HepG2 (cell line): Measurements from ENCODE around the gene NEK11. TPM values are rescaled to one million over a fixed set of nuclear protein-coding genes. Genes with fewer than 3 reads are reported as not detected.

Source experiments
- CEBPG ChIP-seq: IDR thresholded peaks from 2 replicates; pipeline ENCODE4 v1.6.1; 2016
- CREM ChIP-seq, 2 experiments: sonication (generic) in 1 of 2; formaldehyde crosslinking in 1 of 2; IDR thresholded peaks; 2 replicates each; pipeline versions ENCODE4 v1.4.0 to v1.6.1; 2016 to 2020; ENCODE audit warnings: antibody characterized with exemption in 1 of 2, mild to moderate bottlenecking in 1 of 2, missing genetic modification reagents in 1 of 2
- EP300 ChIP-seq, 3 experiments: sonication (generic) in 1 of 3; formaldehyde crosslinking in 1 of 3; IDR thresholded peaks; 2 replicates each; pipeline versions ENCODE4 v1.5.1 to v1.6.1; 2011 to 2020; ENCODE audit warnings: low read depth in 2 of 3, low read length in 2 of 3, borderline replicate concordance in 1 of 3, improper control_type of control experiment in 1 of 3, mild to moderate bottlenecking in 1 of 3, missing genetic modification reagents in 1 of 3, moderate library complexity in 1 of 3
- FOXA1 ChIP-seq, 2 experiments: fragments of 450-650 bp in 1 of 2; sonication (generic) in 1 of 2; formaldehyde crosslinking in 1 of 2; IDR thresholded peaks; 2 replicates each; pipeline versions ENCODE4 v1.4.0 to v1.6.1; 2016 to 2020; ENCODE audit warnings: missing genetic modification reagents in 1 of 2
- HMG20B ChIP-seq: conservative IDR thresholded peaks from 2 replicates; pipeline ENCODE4 v1.6.1; 2016; ENCODE audit warnings: missing genetic modification reagents, missing compliant biosample characterization
- HNF4A ChIP-seq: sonication (generic); formaldehyde crosslinking; IDR thresholded peaks from 2 replicates; pipeline ENCODE4 v1.4.0; 2020; ENCODE audit warnings: missing genetic modification reagents
- HNF4G ChIP-seq, 2 experiments: sonication (generic) in 1 of 2; formaldehyde crosslinking in 1 of 2; IDR thresholded peaks; 2 replicates each; pipeline versions ENCODE4 v1.4.0 to v1.6.1; 2011 to 2020; ENCODE audit warnings: borderline replicate concordance in 2 of 2, low read depth in 2 of 2, mild to moderate bottlenecking in 2 of 2, low read length in 1 of 2, missing genetic modification reagents in 1 of 2, moderate library complexity in 1 of 2
- NCOA2 ChIP-seq: sonication (generic); formaldehyde crosslinking; IDR thresholded peaks from 2 replicates; pipeline ENCODE4 v1.8.0; 2022; ENCODE audit warnings: inconsistent platforms
- SAP130 ChIP-seq: IDR thresholded peaks from 2 replicates; pipeline ENCODE4 v1.6.1; 2016; ENCODE audit warnings: low read depth
- SOX5 ChIP-seq: IDR thresholded peaks from 2 replicates; pipeline ENCODE4 v1.6.1; 2016; ENCODE audit warnings: borderline replicate concordance
- SOX6 ChIP-seq, 2 experiments: fragments of 450-650 bp in 1 of 2; sonication (generic) in 1 of 2; formaldehyde crosslinking in 1 of 2; IDR thresholded peaks; 2 replicates each; pipeline versions ENCODE4 v1.4.0 to v1.6.1; 2017 to 2020; ENCODE audit warnings: antibody characterized with exemption in 1 of 2, mild to moderate bottlenecking in 1 of 2, missing genetic modification reagents in 1 of 2
- TBX3 ChIP-seq: fragments of 450-650 bp; IDR thresholded peaks from 2 replicates; pipeline ENCODE4 v1.6.1; 2017; ENCODE audit warnings: antibody characterized with exemption, mild to moderate bottlenecking, inconsistent platforms, borderline replicate concordance
- ZNF230 ChIP-seq: sonication (generic); formaldehyde crosslinking; IDR thresholded peaks from 2 replicates; pipeline ENCODE4 v1.4.0; 2020; ENCODE audit warnings: mild to moderate bottlenecking, missing genetic modification reagents
- ZNF235 ChIP-seq: sonication (generic); formaldehyde crosslinking; IDR thresholded peaks from 2 replicates; pipeline ENCODE4 v1.8.1; 2023; ENCODE audit warnings: mild to moderate bottlenecking, missing genetic modification reagents, borderline replicate concordance
- ZNF609 ChIP-seq: sonication (generic); formaldehyde crosslinking; IDR thresholded peaks from 2 replicates; pipeline ENCODE4 v1.4.0; 2020; ENCODE audit warnings: mild to moderate bottlenecking, missing genetic modification reagents, borderline replicate concordance
- polyA plus RNA-seq, 8 experiments: library from polyadenylated mRNA; depleted of rRNA in 3 of 8; stranded (reverse) in 7 of 8; unstranded in 1 of 8; fragments of >200 nt; fragmentation: Illumina TruSeq in 4 of 8; extraction: Trizol in 4 of 8; gene quantifications; 2 replicates each; pipeline versions ENCODE4 v1.2.1 to v1.2.3, GENCODE V29; 2011 to 2016; ENCODE audit warnings: low read depth in 4 of 8, missing spikeins in 1 of 8, mixed read lengths in 1 of 8; ENCODE audit not compliant: insufficient read depth in 1 of 8
- total RNA-seq, 5 experiments: library from RNA; depleted of rRNA; stranded (reverse); fragments of >200 nt; fragmentation: Illumina TruSeq; extraction: Trizol; gene quantifications; 2 replicates each; pipeline ENCODE4 v1.2.3, GENCODE V29; 2016; ENCODE audit warnings: low read depth in 1 of 5
- TF ChIP-seq, protein P1 (sequence below): IDR thresholded peaks from 2 replicates; pipeline ENCODE4 v1.6.1; 2016; ENCODE audit warnings: low read depth, missing genetic modification reagents, missing compliant biosample characterization
- TF ChIP-seq, protein P2 (sequence below): IDR thresholded peaks from 2 replicates; pipeline ENCODE4 v1.6.1; 2016; ENCODE audit warnings: mild to moderate bottlenecking, missing biosample characterization, missing genetic modification reagents

Gene NEK11
- total and polyA plus RNA-seq, 2 of the 13 experiments (the other 11 are each of a cell fraction or from before 2014, with no cell fraction given): 0.95 to 2.2 TPM

DNA sequence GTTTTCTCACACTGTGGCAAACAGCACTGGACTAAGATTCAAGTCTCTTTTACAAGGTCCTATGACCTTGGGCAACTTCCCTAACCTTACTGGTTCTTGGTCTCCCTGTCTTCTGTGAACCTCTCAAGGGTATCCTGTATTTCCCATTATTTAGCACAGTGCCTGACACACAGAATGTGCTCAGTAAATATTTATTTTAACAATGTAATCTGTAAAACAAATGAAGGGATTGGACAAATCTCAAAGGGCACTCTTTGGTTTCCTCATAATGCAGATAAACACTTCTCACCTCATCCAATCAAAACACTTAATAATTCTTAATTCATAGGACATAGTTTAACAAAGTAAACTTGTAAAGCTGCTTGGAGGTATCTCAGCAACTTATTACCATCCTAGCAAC, 367.7 kb downstream of the NEK11 start (continued):
- TF ChIP-seq HMG20B (0 out of 2 replicates have a peak, but pooled peaks have one; percentile 30), FOXA1 (IDR thresholded peaks at IDR 0.05) (no peak), FOXA1 (CRISPR knock-in tag; IDR thresholded peaks at IDR 0.05) (peak; percentile 63), NCOA2 (0 out of 2 replicates have a peak, but pooled peaks have one; percentile 20), SAP130 (CRISPR knock-in tag) (0 out of 2 replicates have a peak, but pooled peaks have one; percentile 23), HNF4A (CRISPR knock-in tag) (peak; percentile 37; the same call in 1 of the 2 replicates), CREM (IDR thresholded peaks at IDR 0.05) (0 out of 2 replicates have a peak, but pooled peaks have one; percentile 12), CREM (CRISPR knock-in tag; IDR thresholded peaks at IDR 0.05) (no peak), SOX5 (CRISPR knock-in tag) (0 out of 2 replicates have a peak, but pooled peaks have one; percentile 32), ZNF235 (CRISPR knock-in tag) (no peak), ZNF230 (CRISPR knock-in tag) (no peak), EP300 (IDR thresholded peaks at IDR 0.05; ENCODE audit: low read depth in 2 of 2, low read length in 2 of 2) (0 out of 4 replicates have a peak, but pooled peaks of 1 of the 2 experiments have one; percentile 18), EP300 (CRISPR knock-in tag; IDR thresholded peaks at IDR 0.05; ENCODE audit: borderline replicate concordance) (no peak), TBX3 (peak; percentile 61; the same call in 1 of the 2 replicates), CEBPG (CRISPR knock-in tag) (0 out of 2 replicates have a peak, but pooled peaks have one; percentile 6), SOX6 (IDR thresholded peaks at IDR 0.05) (no peak), SOX6 (CRISPR knock-in tag; IDR thresholded peaks at IDR 0.05) (peak; percentile 44; the same call in 1 of the 2 replicates), ZNF609 (CRISPR knock-in tag) (peak; percentile 83), HNF4G (IDR thresholded peaks at IDR 0.05; ENCODE audit: borderline replicate concordance, low read depth, low read length) (0 out of 2 replicates have a peak, but pooled peaks have one; percentile 6), HNF4G (CRISPR knock-in tag; IDR thresholded peaks at IDR 0.05; ENCODE audit: borderline replicate concordance, low read depth) (no peak)
- TF ChIP-seq, protein P1, sequence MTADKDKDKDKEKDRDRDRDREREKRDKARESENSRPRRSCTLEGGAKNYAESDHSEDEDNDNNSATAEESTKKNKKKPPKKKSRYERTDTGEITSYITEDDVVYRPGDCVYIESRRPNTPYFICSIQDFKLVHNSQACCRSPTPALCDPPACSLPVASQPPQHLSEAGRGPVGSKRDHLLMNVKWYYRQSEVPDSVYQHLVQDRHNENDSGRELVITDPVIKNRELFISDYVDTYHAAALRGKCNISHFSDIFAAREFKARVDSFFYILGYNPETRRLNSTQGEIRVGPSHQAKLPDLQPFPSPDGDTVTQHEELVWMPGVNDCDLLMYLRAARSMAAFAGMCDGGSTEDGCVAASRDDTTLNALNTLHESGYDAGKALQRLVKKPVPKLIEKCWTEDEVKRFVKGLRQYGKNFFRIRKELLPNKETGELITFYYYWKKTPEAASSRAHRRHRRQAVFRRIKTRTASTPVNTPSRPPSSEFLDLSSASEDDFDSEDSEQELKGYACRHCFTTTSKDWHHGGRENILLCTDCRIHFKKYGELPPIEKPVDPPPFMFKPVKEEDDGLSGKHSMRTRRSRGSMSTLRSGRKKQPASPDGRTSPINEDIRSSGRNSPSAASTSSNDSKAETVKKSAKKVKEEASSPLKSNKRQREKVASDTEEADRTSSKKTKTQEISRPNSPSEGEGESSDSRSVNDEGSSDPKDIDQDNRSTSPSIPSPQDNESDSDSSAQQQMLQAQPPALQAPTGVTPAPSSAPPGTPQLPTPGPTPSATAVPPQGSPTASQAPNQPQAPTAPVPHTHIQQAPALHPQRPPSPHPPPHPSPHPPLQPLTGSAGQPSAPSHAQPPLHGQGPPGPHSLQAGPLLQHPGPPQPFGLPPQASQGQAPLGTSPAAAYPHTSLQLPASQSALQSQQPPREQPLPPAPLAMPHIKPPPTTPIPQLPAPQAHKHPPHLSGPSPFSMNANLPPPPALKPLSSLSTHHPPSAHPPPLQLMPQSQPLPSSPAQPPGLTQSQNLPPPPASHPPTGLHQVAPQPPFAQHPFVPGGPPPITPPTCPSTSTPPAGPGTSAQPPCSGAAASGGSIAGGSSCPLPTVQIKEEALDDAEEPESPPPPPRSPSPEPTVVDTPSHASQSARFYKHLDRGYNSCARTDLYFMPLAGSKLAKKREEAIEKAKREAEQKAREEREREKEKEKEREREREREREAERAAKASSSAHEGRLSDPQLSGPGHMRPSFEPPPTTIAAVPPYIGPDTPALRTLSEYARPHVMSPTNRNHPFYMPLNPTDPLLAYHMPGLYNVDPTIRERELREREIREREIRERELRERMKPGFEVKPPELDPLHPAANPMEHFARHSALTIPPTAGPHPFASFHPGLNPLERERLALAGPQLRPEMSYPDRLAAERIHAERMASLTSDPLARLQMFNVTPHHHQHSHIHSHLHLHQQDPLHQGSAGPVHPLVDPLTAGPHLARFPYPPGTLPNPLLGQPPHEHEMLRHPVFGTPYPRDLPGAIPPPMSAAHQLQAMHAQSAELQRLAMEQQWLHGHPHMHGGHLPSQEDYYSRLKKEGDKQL: 0 out of 2 replicates have a peak, but pooled peaks have one; percentile 43
- TF ChIP-seq, protein P2, sequence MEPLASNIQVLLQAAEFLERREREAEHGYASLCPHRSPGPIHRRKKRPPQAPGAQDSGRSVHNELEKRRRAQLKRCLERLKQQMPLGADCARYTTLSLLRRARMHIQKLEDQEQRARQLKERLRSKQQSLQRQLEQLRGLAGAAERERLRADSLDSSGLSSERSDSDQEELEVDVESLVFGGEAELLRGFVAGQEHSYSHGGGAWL: no peak
